ENCODE data around the gene C2orf92. TPM values are rescaled to one million over a fixed set of nuclear protein-coding genes. Genes with fewer than 3 reads are reported as not detected.
"Not testable (repeated sequence)": the region's sequence is repeated elsewhere in the genome, so short reads cannot be mapped to it uniquely, and the experiment has no call there.

Gene C2orf92
- total RNA-seq, 1 experiment from 2014 or later: 10.2 TPM

- Histone ChIP-seq H3K9me3 (no peaks in the 10 kb centered on the region), H3K36me3 (ENCODE audit: control insufficient read depth, insufficient read depth, low read length) (no peaks in the 10 kb centered on the region), H3K27me3 (replicated peaks; ENCODE audit: control insufficient read depth, insufficient read depth, low read length) (no peaks in the 10 kb centered on the region), H3K4me1 (peaks cover 25% of the 10 kb centered on the region), H3K4me3 (ENCODE audit: low read depth, low read length) (no peak overlapping the region)
- ChIA-PET CTCF (interaction anchor here (1.6 kb wide), 1 partner anchor 8 kb away, joined by 5 read pairs; no protein-coding TSS in a partner anchor), POLR2A (no interaction called here)
- no peak for TF ChIP-seq CTCF (IDR thresholded peaks at IDR 0.05; ENCODE audit: insufficient read depth in 1 of 2, low read depth in 1 of 2, low read length in 1 of 2, severe bottlenecking in 1 of 2, unreplicated experiment in 1 of 2)
- Mint-ChIP-seq H3K4me1 (ENCODE audit: low read depth, unreplicated experiment) (peaks cover 27% of the 10 kb centered on the region), H3K27ac (ENCODE audit: unreplicated experiment) (no peak overlapping the region), H3K9me3 (ENCODE audit: unreplicated experiment) (no peaks in the 10 kb centered on the region), H3K36me3 (ENCODE audit: insufficient read depth, unreplicated experiment) (no peaks in the 10 kb centered on the region), H3K4me3 (ENCODE audit: unreplicated experiment) (no peak overlapping the region), H3K27me3 (ENCODE audit: insufficient read depth, unreplicated experiment) (no peaks in the 10 kb centered on the region)
- intact Hi-C loops (cut with micrococcal nuclease; ENCODE audit: unreplicated experiment): no loop called here
- no TSS peak for BruUV-seq (replicated peaks)
- no peak for DNase-seq
These were observed 38.5 kb downstream of the C2orf92 start for GRCh38 chr2:97708048-97708380.

- H3K9me3 Mint-ChIP-seq (ENCODE audit: unreplicated experiment): no peaks in the 10 kb centered on the region
- no peaks in the 10 kb centered on the region for H3K36me3 Mint-ChIP-seq (ENCODE audit: insufficient read depth, unreplicated experiment)
- BruUV-seq (replicated peaks): no TSS peak
- no peak overlapping the region for H3K4me3 Mint-ChIP-seq (ENCODE audit: unreplicated experiment)
- Histone ChIP-seq H3K4me1 (peaks cover 30% of the 10 kb centered on the region), H3K27me3 (replicated peaks; ENCODE audit: control insufficient read depth, insufficient read depth, low read length) (no peaks in the 10 kb centered on the region), H3K36me3 (ENCODE audit: control insufficient read depth, insufficient read depth, low read length) (no peaks in the 10 kb centered on the region), H3K4me3 (ENCODE audit: low read depth, low read length) (no peak overlapping the region), H3K9me3 (no peaks in the 10 kb centered on the region)
- TF ChIP-seq CTCF (IDR thresholded peaks at IDR 0.05; ENCODE audit: insufficient read depth in 1 of 2, low read depth in 1 of 2, low read length in 1 of 2, severe bottlenecking in 1 of 2, unreplicated experiment in 1 of 2): no peak
- peaks cover 27% of the 10 kb centered on the region for H3K4me1 Mint-ChIP-seq (ENCODE audit: low read depth, unreplicated experiment)
- H3K27me3 Mint-ChIP-seq (ENCODE audit: insufficient read depth, unreplicated experiment): no peaks in the 10 kb centered on the region
- intact Hi-C loops (cut with micrococcal nuclease; ENCODE audit: unreplicated experiment): no loop called here
- H3K27ac Mint-ChIP-seq (ENCODE audit: unreplicated experiment): no peak overlapping the region
- ChIA-PET POLR2A (no interaction called here), CTCF (interaction anchor here (1.6 kb wide), 1 partner anchor 8 kb away, joined by 5 read pairs; no protein-coding TSS in a partner anchor)
- DNase-seq: no peak
These were observed 39.1 kb downstream of the C2orf92 start for GRCh38 chr2:97708608-97709007.

GRCh38 chr2:97711394-97711711 lies 41.8 kb downstream of the C2orf92 start:
- Histone ChIP-seq H3K4me3 (ENCODE audit: low read depth, low read length) (no peak overlapping the region), H3K36me3 (ENCODE audit: control insufficient read depth, insufficient read depth, low read length) (no peaks in the 10 kb centered on the region), H3K4me1 (peaks cover 30% of the 10 kb centered on the region), H3K27me3 (replicated peaks; ENCODE audit: control insufficient read depth, insufficient read depth, low read length) (no peaks in the 10 kb centered on the region), H3K9me3 (no peaks in the 10 kb centered on the region)
- H3K27me3 Mint-ChIP-seq (ENCODE audit: insufficient read depth, unreplicated experiment): no peaks in the 10 kb centered on the region
- no peaks in the 10 kb centered on the region for H3K36me3 Mint-ChIP-seq (ENCODE audit: insufficient read depth, unreplicated experiment)
- no peak for TF ChIP-seq CTCF (IDR thresholded peaks at IDR 0.05; ENCODE audit: insufficient read depth in 1 of 2, low read depth in 1 of 2, low read length in 1 of 2, severe bottlenecking in 1 of 2, unreplicated experiment in 1 of 2)
- H3K4me3 Mint-ChIP-seq (ENCODE audit: unreplicated experiment): no peak overlapping the region
- no peak for DNase-seq
- no peaks in the 10 kb centered on the region for H3K9me3 Mint-ChIP-seq (ENCODE audit: unreplicated experiment)
- H3K27ac Mint-ChIP-seq (ENCODE audit: unreplicated experiment): peak overlapping the region; percentile 48
- POLR2A ChIA-PET: no interaction called here
- peaks cover 31% of the 10 kb centered on the region for H3K4me1 Mint-ChIP-seq (ENCODE audit: low read depth, unreplicated experiment)
- no TSS peak for BruUV-seq (replicated peaks)
- intact Hi-C loops (cut with micrococcal nuclease; ENCODE audit: unreplicated experiment): no loop called here
- CTCF ChIA-PET: no interaction called here

- Mint-ChIP-seq H3K4me3 (ENCODE audit: unreplicated experiment) (peak overlapping the region; percentile 43), H3K27ac (ENCODE audit: unreplicated experiment) (peak overlapping the region; percentile 48)
These were observed 42.7 kb downstream of the C2orf92 start for GRCh38 chr2:97712175-97712574.

More at GRCh38 chr2:97712175-97712574, 42.7 kb downstream of the C2orf92 start:
- H3K4me3 ChIP-seq (ENCODE audit: low read depth, low read length); H3K9me3 Mint-ChIP-seq (ENCODE audit: unreplicated experiment); H3K9me3 ChIP-seq; H3K36me3 Mint-ChIP-seq (ENCODE audit: insufficient read depth, unreplicated experiment); DNase-seq; POLR2A ChIA-PET; intact Hi-C loops (cut with micrococcal nuclease; ENCODE audit: unreplicated experiment); BruUV-seq (replicated peaks); H3K36me3 ChIP-seq (ENCODE audit: control insufficient read depth, insufficient read depth, low read length); H3K27me3 Mint-ChIP-seq (ENCODE audit: insufficient read depth, unreplicated experiment); H3K27me3 ChIP-seq (replicated peaks; ENCODE audit: control insufficient read depth, insufficient read depth, low read length): not testable (repeated sequence)
- CTCF ChIA-PET: interaction anchor here (2.1 kb wide), 1 partner anchor 12 kb away, joined by 5 read pairs; no protein-coding TSS in a partner anchor
- H3K4me1 Mint-ChIP-seq (ENCODE audit: low read depth, unreplicated experiment): peaks cover 34% of the 10 kb centered on the region
- H3K4me1 ChIP-seq: peaks cover 30% of the 10 kb centered on the region

All from Caco-2 (cell line).